ENCODE measurements around the gene THUMPD2.

The THUMPD2 gene

DNA sequence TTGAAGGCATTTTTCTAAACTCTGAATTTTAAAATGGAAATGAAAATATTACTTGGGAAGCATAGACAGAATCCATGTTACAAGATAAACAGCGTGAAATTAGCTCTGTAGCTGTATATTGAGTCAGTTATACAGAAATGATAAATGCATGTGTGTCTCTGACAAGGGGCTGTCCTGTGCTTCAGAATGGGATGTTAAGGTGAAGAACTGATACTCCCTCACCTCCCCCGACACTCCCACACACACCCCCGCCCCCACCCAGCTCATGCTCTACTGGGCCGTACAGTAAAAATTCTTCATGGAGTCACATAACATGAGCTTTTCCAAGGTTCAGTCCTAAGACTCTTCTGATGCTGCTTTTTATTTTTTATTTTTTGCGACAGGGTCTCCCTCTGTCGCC is 869 bp upstream of the THUMPD2 start:
- TF ChIP-seq CTCF (conservative IDR thresholded peaks at IDR 0.05; ENCODE audit: low read depth, low read length) = no peak
- no peak for DNase-seq (ENCODE audit: low read depth)
- no peak overlapping the region for H3K4me3 ChIP-seq (ENCODE audit: low read length)

DNA sequence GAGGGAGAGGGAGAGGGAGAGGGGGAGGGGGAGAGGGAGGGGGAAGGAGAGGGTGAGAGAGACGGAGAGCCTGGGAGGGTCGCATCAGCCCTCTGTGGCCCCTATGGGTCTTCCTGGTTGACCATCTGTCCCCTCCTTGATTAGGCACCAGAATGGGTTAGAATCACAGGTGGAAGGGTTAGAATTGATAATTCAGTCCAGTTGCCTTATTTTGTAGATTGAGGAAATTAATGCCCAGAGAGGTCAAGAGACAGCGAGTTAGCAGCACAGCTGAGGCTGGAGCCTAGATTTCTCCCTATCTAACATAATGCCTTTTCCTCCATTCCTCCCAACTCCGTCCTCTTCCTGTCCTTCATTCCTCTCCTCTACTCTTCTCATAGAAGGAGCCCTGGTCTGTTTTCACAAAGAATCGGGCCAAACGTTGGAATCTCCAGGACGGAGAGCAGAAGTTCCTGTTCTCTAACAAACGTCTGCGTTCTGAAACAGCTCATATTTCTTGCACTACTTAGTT is 338 bp upstream of the THUMPD2 start:
- no peak for TF ChIP-seq CTCF (conservative IDR thresholded peaks at IDR 0.05; ENCODE audit: low read depth, low read length)
- no peak for DNase-seq (ENCODE audit: low read depth)
- peak overlapping the region; percentile 56 for H3K4me3 ChIP-seq (ENCODE audit: low read length)

DNA sequence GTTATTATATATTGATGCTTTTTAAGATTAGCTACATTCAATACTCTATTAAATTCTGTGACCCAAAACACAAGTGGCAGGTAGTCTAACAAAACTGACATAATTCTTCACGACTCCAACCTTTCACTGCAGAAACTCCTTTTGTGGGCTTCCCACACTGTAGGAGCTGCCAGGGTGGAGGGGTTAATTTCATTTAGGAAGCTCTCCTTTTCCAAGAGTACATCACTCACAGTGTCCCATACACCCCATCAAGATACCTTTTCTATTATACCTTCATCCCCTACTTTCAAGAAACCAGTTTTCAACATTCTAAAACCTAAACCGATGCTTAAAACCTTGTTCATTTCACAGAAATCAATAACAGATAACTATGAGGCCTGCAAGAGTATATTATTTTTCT is 825 bp downstream of the THUMPD2 start:
- TF ChIP-seq CTCF (conservative IDR thresholded peaks at IDR 0.05; ENCODE audit: low read depth, low read length) = no peak
- H3K4me3 ChIP-seq (ENCODE audit: low read length) = peak overlapping the region; percentile 56
- no peak for DNase-seq (ENCODE audit: low read depth)

DNA sequence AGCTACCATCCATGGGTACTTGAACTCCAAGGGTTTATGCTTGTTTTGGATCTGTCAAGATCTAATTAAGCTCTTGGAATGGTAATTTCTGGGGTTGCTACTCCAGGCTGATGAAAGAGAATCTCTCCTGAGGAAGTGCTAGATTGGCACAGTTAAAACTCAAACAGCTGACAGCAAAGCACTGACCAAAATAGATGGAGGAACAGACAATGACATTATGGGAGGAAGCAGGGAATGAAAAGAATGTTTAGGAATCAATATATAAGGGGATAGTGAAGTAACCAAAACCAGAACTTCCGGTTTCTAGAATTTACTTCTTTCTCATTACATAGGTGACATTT is 6.3 kb downstream of the THUMPD2 start:
- DNase-seq (ENCODE audit: low read depth) = no peak
- no peak overlapping the region for H3K4me3 ChIP-seq (ENCODE audit: low read length)
- TF ChIP-seq CTCF (conservative IDR thresholded peaks at IDR 0.05; ENCODE audit: low read depth, low read length) = no peak

DNA sequence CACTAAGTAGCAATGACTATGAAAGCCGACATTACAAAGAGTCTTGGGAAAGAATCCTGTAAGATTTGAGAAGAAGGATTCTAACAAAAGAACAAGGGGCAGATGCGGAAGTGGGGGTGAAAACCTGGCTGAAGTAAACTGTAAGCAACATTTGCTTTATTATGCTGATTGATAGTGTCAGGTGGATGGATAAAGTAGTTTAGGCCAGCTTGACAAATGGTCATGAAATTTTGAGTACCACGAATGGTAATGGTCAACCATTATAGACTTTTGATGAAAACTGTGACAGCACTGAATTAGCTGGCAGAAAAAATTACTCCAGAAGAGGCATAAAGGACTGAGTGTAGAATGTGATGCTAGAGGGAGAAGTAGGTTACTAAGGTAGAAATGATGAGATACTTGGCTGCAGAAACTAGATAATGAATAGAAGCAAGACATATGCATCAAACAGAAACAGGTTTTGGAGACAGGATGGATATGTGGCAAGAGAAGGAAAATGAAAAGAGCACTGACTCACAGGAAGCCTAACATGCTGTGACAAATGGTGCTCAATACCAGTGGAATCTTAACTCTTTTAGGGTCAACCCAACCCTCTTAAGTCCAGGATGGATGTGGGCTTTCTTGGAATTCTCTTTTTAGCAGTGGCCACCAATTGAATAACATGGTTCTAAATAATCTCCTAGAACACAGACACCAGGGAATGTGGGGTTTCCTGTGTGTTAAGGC is 6.8 kb downstream of the THUMPD2 start:
- DNase-seq (ENCODE audit: low read depth) = no peak
- no peak overlapping the region for H3K4me3 ChIP-seq (ENCODE audit: low read length)
- no peak for TF ChIP-seq CTCF (conservative IDR thresholded peaks at IDR 0.05; ENCODE audit: low read depth, low read length)

GRCh38 chr2:39762448-39762847 is 16.6 kb downstream of the THUMPD2 start:
- DNase-seq (ENCODE audit: low read depth) = no peak
- TF ChIP-seq CTCF (conservative IDR thresholded peaks at IDR 0.05; ENCODE audit: low read depth, low read length) = no peak
- no peak overlapping the region for H3K4me3 ChIP-seq (ENCODE audit: low read length)

GRCh38 chr2:39757156-39757555 is 21.9 kb downstream of the THUMPD2 start:
- H3K4me3 ChIP-seq (ENCODE audit: low read length) = no peak overlapping the region
- DNase-seq (ENCODE audit: low read depth) = no peak
- TF ChIP-seq CTCF (conservative IDR thresholded peaks at IDR 0.05; ENCODE audit: low read depth, low read length) = no peak

All from retinal pigment epithelial cell (primary cell).